Stimulated activated CD8-positive, alpha-beta memory T cell treated with anti-CD3 and anti-CD28 coated beads, Interleukin-12 subunit alpha, Interleukin-12 subunit beta, amount 100 ng/mL, for 24 hours (primary cell): Measurements from ENCODE around the gene ACOX2.
"Not testable (repeated sequence)": the region's sequence is repeated elsewhere in the genome, so short reads cannot be mapped to it uniquely, and the experiment has no call there.

Experiments
- DNase-seq: peaks from one replicate; pipeline ENCODE4 v3.0.0-alpha.2; 2020; ENCODE audit errors: extremely low read depth

ACOX2 gene

DNA sequence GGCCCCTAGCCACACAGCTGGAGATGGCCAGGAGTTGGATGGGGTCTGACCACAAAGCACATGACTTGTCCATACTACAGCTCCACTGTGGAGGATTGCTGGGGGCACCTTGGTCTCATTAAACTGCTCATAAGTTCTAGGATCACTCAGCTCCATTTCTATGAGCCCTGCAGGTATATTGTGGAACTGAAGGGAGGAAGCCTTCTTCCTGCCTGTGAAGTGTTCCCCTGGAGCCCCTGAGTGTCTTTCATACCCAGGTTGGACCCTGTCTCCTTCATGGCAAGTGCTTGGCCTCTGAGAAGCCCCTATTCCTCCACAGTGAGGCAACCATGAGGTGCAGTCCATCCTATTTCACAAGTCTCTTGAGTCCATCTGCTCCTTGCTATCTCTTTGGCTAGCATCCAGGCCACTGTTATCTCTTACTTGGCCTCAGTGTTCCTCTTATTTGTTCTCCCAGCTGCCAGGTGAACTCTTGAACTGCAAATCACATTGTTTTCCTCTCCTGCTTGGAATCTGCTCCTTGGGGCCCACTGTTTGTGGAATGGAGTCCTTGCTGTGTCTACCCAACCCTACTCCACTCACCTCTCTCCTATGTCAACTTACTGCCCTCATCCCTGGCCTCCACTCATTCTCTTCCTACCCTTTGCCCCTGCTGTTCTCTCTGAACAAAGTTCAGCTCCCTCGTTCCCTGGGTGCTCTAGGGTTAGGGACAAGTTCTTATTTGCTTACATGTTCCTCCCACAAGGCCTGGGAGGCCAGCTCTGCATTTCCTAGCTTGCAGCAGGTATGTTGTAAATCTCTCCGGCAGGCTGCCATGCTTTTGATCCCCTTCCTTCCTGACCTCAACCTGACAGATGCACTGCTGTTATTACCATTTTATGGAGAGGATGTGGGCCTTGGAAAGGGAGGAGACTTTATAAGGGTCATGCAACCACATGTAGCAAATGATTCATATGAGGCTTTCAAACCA is 1.2 kb downstream of the ACOX2 start:
- DNase-seq: no peak

GRCh38 chr3:58534592-58535494 is 2.1 kb downstream of the ACOX2 start:
- no peak for DNase-seq

DNA sequence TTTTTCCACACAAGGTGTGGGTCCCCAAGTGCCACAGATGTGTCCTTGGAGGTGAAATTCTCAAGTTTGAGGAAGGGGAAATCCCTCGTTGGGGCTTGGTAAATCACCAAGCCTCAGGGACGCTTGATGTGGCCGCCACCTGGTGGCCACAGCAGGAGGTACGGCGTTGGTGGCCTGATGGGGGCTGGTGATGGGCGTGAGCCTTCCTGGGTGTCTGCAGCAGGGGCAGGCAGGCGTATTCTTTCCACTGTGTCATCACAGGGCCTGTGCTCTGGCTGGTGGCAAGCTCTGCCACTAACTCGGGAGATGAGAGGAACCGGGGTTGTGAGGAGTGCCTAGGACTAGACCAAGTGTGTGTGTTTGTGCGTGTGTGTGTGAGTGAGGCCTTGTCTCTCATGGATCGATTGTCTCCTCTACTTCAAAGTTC is 4.2 kb downstream of the ACOX2 start:
- DNase-seq: peak; percentile 49

DNA sequence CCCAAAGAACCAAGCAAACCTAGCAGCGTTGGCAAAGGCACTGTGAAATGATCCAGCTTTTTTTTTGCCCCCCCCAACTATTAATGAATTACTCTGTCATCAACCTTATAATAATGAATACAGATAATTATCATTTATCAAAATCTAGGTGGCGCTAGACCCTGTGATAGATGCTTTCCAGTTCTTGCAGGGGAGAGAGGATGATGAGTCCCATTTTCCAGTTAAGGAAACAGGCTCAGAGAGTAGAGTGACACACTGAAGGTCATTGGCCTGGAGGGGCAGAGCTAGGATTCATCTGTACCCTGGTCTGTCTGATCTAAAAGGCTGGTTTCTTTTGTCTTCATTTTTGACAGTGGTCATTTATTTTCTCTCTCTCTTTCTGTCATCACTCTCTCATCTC is 5.0 kb downstream of the ACOX2 start:
- no peak for DNase-seq

- DNase-seq: no peak
These were observed 5.4 kb downstream of the ACOX2 start for GRCh38 chr3:58531555-58531954.

GRCh38 chr3:58530354-58530865 is 6.6 kb downstream of the ACOX2 start:
- no peak for DNase-seq

GRCh38 chr3:58529516-58530353 is 7.3 kb downstream of the ACOX2 start:
- no peak for DNase-seq

GRCh38 chr3:58528629-58529028 is 8.4 kb downstream of the ACOX2 start:
- DNase-seq: no peak

GRCh38 chr3:58527440-58527839 is 9.6 kb downstream of the ACOX2 start:
- DNase-seq: not testable (repeated sequence)

DNA sequence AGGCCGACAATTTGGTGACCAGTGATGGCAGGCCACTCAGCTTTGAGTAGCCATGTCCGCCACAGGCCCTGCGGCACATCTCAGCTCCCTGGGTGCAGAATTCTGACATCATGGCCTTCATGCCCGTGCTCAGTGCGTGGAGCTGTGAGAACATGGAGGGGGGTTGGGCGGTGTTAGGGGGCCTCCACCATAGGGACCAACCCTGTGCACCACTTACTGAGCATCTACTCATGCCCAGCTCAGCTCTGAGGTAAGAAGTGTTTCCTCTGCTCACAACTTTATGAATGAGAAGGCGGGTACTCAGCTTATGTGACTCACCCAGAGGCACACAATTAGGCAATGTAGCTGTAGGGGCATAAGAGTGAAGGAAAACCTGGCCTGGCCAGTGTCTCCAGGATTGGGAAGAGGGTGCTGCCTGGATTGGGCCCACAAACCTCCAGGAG is 10.5 kb downstream of the ACOX2 start:
- DNase-seq: no peak

DNA sequence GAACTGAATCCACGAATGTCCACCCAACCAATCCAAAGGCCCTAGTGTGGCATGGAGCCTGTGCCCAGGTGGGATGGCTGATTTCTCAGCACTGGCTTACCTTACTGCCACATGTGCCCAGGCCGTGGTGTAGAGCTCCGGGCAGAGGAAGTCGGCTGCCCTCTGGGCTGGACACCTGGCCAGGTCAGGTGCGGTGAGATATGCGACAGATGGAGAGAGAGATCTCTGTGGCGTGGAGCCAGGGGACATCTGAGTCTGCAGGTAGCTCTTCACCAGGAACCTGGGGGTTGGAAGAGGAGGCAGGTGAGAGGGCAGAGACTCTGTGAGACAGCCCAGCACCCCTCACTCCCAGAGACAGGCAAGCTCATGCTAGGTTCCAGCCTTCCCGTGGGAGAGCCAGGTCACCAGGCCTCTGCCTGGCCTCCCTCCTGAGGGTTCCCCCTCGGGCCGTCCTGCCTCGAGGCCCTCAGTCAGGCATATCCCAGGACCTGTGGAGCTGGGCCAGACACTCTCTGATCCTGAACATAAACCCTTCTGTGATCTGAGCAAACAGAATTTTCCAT is 12.6 kb downstream of the ACOX2 start:
- no peak for DNase-seq

- no peak for DNase-seq
These were observed 14.1 kb downstream of the ACOX2 start for GRCh38 chr3:58522759-58523425.

- no peak for DNase-seq
These were observed 14.9 kb downstream of the ACOX2 start for GRCh38 chr3:58521917-58522631.

DNA sequence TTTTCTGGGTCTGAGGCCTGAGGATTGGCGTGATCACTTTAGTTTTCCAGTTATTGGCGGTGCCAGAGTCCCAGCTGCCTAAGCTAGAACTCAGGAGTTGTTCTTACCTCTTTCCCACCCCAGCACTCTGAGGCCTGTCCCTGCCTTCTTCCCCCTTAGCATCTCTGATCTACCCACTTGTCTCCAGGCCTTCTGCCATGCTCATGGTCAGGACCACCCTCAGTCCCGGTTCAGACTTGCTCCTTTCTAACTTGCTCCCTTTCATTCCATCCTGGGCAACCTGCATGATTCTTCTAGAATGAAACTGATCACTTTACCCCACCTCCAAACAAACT is 15.7 kb downstream of the ACOX2 start:
- no peak for DNase-seq

DNA sequence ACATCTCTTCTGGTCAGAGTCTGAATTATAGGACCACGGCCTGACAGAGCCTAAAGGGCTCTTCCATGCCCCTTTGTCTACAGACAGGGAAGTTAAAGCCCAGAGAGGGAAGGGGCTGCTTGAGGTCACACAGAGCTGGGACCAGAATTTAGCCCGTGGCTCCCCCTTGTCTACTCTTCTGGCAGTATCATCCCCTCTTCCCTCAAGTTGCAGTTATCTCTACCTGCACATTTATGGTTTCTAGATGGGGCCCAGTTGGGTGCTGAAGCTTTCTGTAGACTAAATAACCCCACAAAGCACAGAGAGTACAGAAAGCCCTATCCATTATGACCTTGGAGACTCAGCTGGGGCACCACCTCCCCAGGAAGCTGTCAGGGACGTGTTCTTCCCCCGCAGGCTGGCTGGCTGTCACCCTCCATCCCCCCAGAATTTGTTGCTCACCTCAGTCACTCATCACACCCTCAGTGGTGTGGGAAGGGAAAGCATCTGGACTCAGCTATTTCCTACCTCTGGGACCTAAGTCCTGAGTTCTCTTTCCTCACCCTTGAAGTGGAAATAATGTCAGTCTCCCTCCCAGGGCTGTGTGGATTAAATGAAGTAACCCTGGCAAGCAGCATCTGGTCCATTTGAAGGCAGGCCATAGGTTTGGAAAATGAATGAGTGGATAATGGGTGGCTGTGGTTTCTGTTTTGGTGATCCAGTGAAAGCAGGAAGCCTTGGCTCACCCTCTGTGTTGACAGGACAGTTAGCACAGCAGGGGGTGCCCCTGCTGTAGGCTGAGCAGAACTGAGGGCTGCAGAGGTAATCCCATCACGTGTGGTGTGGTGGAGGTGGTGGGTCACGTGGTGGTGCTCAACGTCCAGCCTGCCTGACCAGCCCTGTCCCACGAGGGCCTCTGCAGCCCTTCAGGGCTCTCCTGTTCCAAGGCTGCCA is 16.3 kb downstream of the ACOX2 start:
- no peak for DNase-seq

DNA sequence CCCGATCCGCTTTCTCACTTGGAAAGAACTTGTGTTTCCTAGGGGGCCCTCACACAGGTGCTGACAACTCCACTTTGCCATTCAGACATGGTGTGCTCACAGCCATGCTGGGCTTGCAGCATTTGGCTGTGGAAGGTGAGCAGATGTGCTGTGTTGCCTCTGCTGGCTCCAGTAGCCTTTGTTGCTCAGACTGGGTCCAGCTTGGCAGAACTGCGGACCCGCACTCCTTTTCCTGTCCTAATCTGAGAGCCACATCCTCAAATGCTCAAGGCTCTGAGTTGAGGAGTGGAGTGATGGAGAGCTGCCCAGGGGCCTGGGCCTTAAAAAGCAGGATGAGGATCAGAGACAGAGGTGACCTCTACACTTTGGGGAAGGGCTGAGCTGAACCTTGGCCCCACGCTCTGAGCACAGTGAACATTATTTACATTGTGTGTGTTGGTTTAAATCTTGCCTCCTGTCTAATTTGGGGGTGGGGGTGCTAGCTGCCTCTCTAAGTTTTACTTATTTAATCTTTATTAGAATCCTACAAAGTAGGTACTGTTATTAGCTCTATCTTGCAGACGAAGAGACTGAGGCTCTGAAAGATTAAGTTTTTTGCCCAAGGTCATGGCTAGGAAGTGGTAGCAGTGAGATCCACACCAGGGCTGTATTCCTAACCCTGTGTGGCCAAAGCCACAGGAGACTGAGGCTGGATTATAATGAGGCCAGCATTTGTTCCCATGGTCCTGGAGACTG is 17.2 kb downstream of the ACOX2 start:
- DNase-seq: no peak

DNA sequence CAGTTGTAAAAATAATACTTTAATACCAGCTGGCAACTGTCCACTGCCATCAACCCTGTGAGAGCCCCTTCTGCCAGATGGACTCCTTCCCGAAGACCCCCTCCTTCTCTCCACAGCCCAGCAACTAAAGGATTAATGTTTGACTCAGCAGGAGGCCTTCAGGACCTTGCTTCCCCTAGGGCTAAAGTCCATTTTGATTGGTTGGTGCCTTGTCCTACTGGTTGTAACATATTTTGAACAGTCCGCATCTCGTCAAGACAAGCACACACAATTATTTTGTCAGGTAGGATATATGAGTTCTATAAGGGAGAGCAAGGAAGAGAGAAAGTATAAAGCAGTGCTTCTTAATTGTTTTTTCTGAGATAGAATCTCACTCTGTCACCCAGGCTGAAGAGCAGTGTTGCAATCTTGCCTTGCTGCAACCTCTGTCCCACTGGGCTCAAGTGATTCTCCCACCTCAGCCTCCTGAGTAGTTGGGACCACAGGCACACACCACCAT is 18.6 kb downstream of the ACOX2 start:
- DNase-seq: no peak

GRCh38 chr3:58514405-58514804 is 22.6 kb downstream of the ACOX2 start:
- DNase-seq: no peak
